ENCODE results near the gene HOXD11. TPM values are rescaled to one million over a fixed set of nuclear protein-coding genes. Genes with fewer than 3 reads are reported as not detected.
A peak's percentile ranks its signal among the peaks of the same experiment; 100 is the strongest.

Gene HOXD11
- total RNA-seq, 1 donor from 2014 or later, result not detected

GRCh38 chr2:176115883-176116813 is 9.1 kb downstream of the HOXD11 start, which contains the start of gene HOXD10:
HOXD10 (plus strand) TSS chr2:176116778; CDS start chr2:176116834, 56 bp downstream.
- peak; percentile 72 for DNase-seq (ENCODE audit: low spot score)
- Mint-ChIP-seq H3K27me3 (ENCODE audit: unreplicated experiment) (peaks cover 52% of the 10 kb centered on the region), H3K9me3 (ENCODE audit: unreplicated experiment) (no peaks in the 10 kb centered on the region), H3K4me3 (ENCODE audit: unreplicated experiment) (no peak within 1 kb of the TSS), H3K36me3 (ENCODE audit: low read depth, unreplicated experiment) (no peaks in the 10 kb centered on the region), H3K27ac (ENCODE audit: unreplicated experiment) (peak within 1 kb of the TSS; percentile 18), H3K4me1 (ENCODE audit: unreplicated experiment) (peaks cover 13% of the 10 kb centered on the region)
- peak; percentile 24 for TF ChIP-seq CTCF (IDR thresholded peaks at IDR 0.05; ENCODE audit: unreplicated experiment)

- DNase-seq (ENCODE audit: low spot score), result no peak
- Mint-ChIP-seq H3K9me3 (ENCODE audit: unreplicated experiment) (no peaks in the 10 kb centered on the region), H3K27me3 (ENCODE audit: unreplicated experiment) (peaks cover 52% of the 10 kb centered on the region), H3K4me1 (ENCODE audit: unreplicated experiment) (peaks cover 13% of the 10 kb centered on the region), H3K36me3 (ENCODE audit: low read depth, unreplicated experiment) (no peaks in the 10 kb centered on the region), H3K27ac (ENCODE audit: unreplicated experiment) (peak overlapping the region; percentile 18), H3K4me3 (ENCODE audit: unreplicated experiment) (no peak overlapping the region)
- TF ChIP-seq CTCF (IDR thresholded peaks at IDR 0.05; ENCODE audit: unreplicated experiment), result no peak
These were observed 10.2 kb downstream of the HOXD11 start for GRCh38 chr2:176117162-176117822.

- H3K4me3 Mint-ChIP-seq (ENCODE audit: unreplicated experiment), result no peak overlapping the region
- no peaks in the 10 kb centered on the region for H3K9me3 Mint-ChIP-seq (ENCODE audit: unreplicated experiment)
These were observed 10.8 kb downstream of the HOXD11 start for GRCh38 chr2:176117823-176118371.

GRCh38 chr2:176118601-176119339 is 11.7 kb downstream of the HOXD11 start:
- peak; percentile 64 for TF ChIP-seq CTCF (IDR thresholded peaks at IDR 0.05; ENCODE audit: unreplicated experiment)
- no peak overlapping the region for H3K27ac Mint-ChIP-seq (ENCODE audit: unreplicated experiment)
- DNase-seq (ENCODE audit: low spot score), result no peak
- no peaks in the 10 kb centered on the region for H3K36me3 Mint-ChIP-seq (ENCODE audit: low read depth, unreplicated experiment)
- peaks cover 14% of the 10 kb centered on the region for H3K4me1 Mint-ChIP-seq (ENCODE audit: unreplicated experiment)
- H3K27me3 Mint-ChIP-seq (ENCODE audit: unreplicated experiment), result peaks cover 52% of the 10 kb centered on the region
- H3K4me3 Mint-ChIP-seq (ENCODE audit: unreplicated experiment), result no peak overlapping the region
- no peaks in the 10 kb centered on the region for H3K9me3 Mint-ChIP-seq (ENCODE audit: unreplicated experiment)

More at GRCh38 chr2:176117823-176118371, 10.8 kb downstream of the HOXD11 start:
- Mint-ChIP-seq H3K4me1 (ENCODE audit: unreplicated experiment) (peaks cover 13% of the 10 kb centered on the region), H3K36me3 (ENCODE audit: low read depth, unreplicated experiment) (no peaks in the 10 kb centered on the region), H3K27me3 (ENCODE audit: unreplicated experiment) (peaks cover 55% of the 10 kb centered on the region), H3K27ac (ENCODE audit: unreplicated experiment) (no peak overlapping the region)
- no peak for TF ChIP-seq CTCF (IDR thresholded peaks at IDR 0.05; ENCODE audit: unreplicated experiment)
- no peak for DNase-seq (ENCODE audit: low spot score)
